ENCODE data around the gene ATP6V1F. TPM values are rescaled to one million over a fixed set of nuclear protein-coding genes. Genes with fewer than 3 reads are reported as not detected.

Gene ATP6V1F
- total and polyA plus RNA-seq, 5 donors from 2014 or later: 67.9 to 361 (median 331) TPM

Other genes with a start within 250 kb of the ATP6V1F start
- 1.9 TPM for gene GARIN1A, start 190.6 kb upstream of the ATP6V1F start, total RNA-seq
- gene GARIN1A, start 190.6 kb upstream of the ATP6V1F start, polyA plus RNA-seq: under 1 TPM in 1 of 4 donors, not detected in 3; 0.14 TPM
- 30.2 TPM for gene CALU, start 123.5 kb upstream of the ATP6V1F start, total RNA-seq
- 10 to 100 TPM; 19.1 to 27.3 (median 23.7) TPM for gene CALU, start 123.5 kb upstream of the ATP6V1F start, polyA plus RNA-seq
- gene OPN1SW, start 87.1 kb upstream of the ATP6V1F start, total RNA-seq: not detected
- gene OPN1SW, start 87.1 kb upstream of the ATP6V1F start, polyA plus RNA-seq: not detected
- 14.1 TPM for gene CCDC136, start 70.9 kb upstream of the ATP6V1F start, total RNA-seq
- 1 to 10 TPM in 2 of 4 donors, under 1 TPM in 2; 0.48 to 2.9 (median 1.1) TPM for gene CCDC136, start 70.9 kb upstream of the ATP6V1F start, polyA plus RNA-seq
- not detected for gene FLNC, start 32.5 kb upstream of the ATP6V1F start, total RNA-seq
- gene FLNC, start 32.5 kb upstream of the ATP6V1F start, polyA plus RNA-seq: not detected
- 0.22 TPM for gene KCP, start 47.9 kb downstream of the ATP6V1F start, total RNA-seq
- gene KCP, start 47.9 kb downstream of the ATP6V1F start, polyA plus RNA-seq: under 1 TPM in 2 of 4 donors, not detected in 2; 0.08 TPM
- gene IRF5, start 75.1 kb downstream of the ATP6V1F start, total RNA-seq: 13.5 TPM
- 10 to 100 TPM; 18.8 to 24.1 (median 20.0) TPM for gene IRF5, start 75.1 kb downstream of the ATP6V1F start, polyA plus RNA-seq
- 31.6 TPM for gene TNPO3, start 192.3 kb downstream of the ATP6V1F start, total RNA-seq
- gene TNPO3, start 192.3 kb downstream of the ATP6V1F start, polyA plus RNA-seq: 10 to 100 TPM; 34.6 to 48.8 (median 37.3) TPM

Measured in CD4-positive, CD25-positive, alpha-beta regulatory T cell (primary cell).